HepG2 (cell line): ENCODE data around the gene MARVELD3. TPM values are rescaled to one million over a fixed set of nuclear protein-coding genes. Genes with fewer than 3 reads are reported as not detected.

ENCODE experiments used
- ARNTL ChIP-seq: sonication (generic); formaldehyde crosslinking; IDR thresholded peaks from 2 replicates; pipeline ENCODE4 v1.4.0; 2020; ENCODE audit warnings: mild to moderate bottlenecking, missing genetic modification reagents
- ATF1 ChIP-seq: IDR thresholded peaks from 2 replicates; pipeline ENCODE4 v1.6.1; 2016; ENCODE audit warnings: mild to moderate bottlenecking, control low read depth
- CCAR2 ChIP-seq: fragments of 200-400 bp; formaldehyde crosslinking; optimal IDR thresholded peaks from 2 replicates; pipeline ENCODE3; 2018; ENCODE audit warnings: low read depth, mild to moderate bottlenecking, low read length, moderate library complexity
- DNMT3B ChIP-seq: conservative IDR thresholded peaks from 2 replicates; pipeline ENCODE4 v1.6.1; 2016; ENCODE audit warnings: missing biosample characterization, control low read depth
- FOXP1 ChIP-seq, 2 experiments: fragments of 450-650 bp in 1 of 2; IDR thresholded peaks; 2 replicates each; pipeline ENCODE4 v1.6.1; 2017 to 2018; ENCODE audit warnings: antibody characterized with exemption in 1 of 2
- GATAD2A ChIP-seq: IDR thresholded peaks from 2 replicates; pipeline ENCODE4 v1.6.1; 2016
- GFI1 ChIP-seq: sonication (generic); formaldehyde crosslinking; IDR thresholded peaks from 2 replicates; pipeline ENCODE4 v1.5.0; 2020; ENCODE audit warnings: missing genetic modification reagents, mild to moderate bottlenecking, borderline replicate concordance
- IKZF1 ChIP-seq: fragments of 450-650 bp; IDR thresholded peaks from 2 replicates; pipeline ENCODE4 v1.7.1; 2016
- KDM5A ChIP-seq: fragments of 200-600 bp; sonication (generic); IDR thresholded peaks from 2 replicates; pipeline ENCODE4 v1.7.0; 2018; ENCODE audit warnings: antibody characterized with exemption, mild to moderate bottlenecking, low read length, borderline replicate concordance
- LCORL ChIP-seq, 2 experiments: fragments of 450-650 bp in 1 of 2; sonication (generic) in 1 of 2; formaldehyde crosslinking in 1 of 2; IDR thresholded peaks; 2 replicates each; pipeline versions ENCODE4 v1.5.0 to v1.6.1; 2017 to 2020; ENCODE audit warnings: antibody characterized with exemption in 1 of 2, missing genetic modification reagents in 1 of 2
- NR1H2 ChIP-seq: sonication (generic); formaldehyde crosslinking; IDR thresholded peaks from 2 replicates; pipeline ENCODE4 v1.8.1; 2022; ENCODE audit warnings: low read depth, missing genetic modification reagents, borderline replicate concordance
- PHF21A ChIP-seq: sonication (generic); formaldehyde crosslinking; IDR thresholded peaks from 2 replicates; pipeline ENCODE4 v1.5.0; 2020; ENCODE audit warnings: mild to moderate bottlenecking, missing genetic modification reagents
- PITX1 ChIP-seq: sonication (generic); formaldehyde crosslinking; IDR thresholded peaks from 2 replicates; pipeline ENCODE4 v1.5.1; 2020; ENCODE audit warnings: mild to moderate bottlenecking, missing genetic modification reagents
- POLR2G ChIP-seq: fragments of 200-400 bp; formaldehyde crosslinking; IDR thresholded peaks from 2 replicates; pipeline ENCODE4 v1.6.1; 2018; ENCODE audit warnings: mild to moderate bottlenecking, low read depth, low read length, moderate library complexity
- ZEB1 ChIP-seq: IDR thresholded peaks from 2 replicates; pipeline ENCODE4 v1.6.1; 2012; ENCODE audit warnings: mild to moderate bottlenecking, low read depth, inconsistent platforms; ENCODE audit not compliant: insufficient replicate concordance
- ZNF3 ChIP-seq: IDR thresholded peaks from 2 replicates; pipeline ENCODE4 v1.7.0; 2017; ENCODE audit warnings: inconsistent platforms
- ZNF431 ChIP-seq: sonication (generic); formaldehyde crosslinking; IDR thresholded peaks from 2 replicates; pipeline ENCODE4 v1.9.0; 2022; ENCODE audit warnings: missing genetic modification reagents, low read depth, mild to moderate bottlenecking, borderline replicate concordance
- ZNF703 ChIP-seq: sonication (generic); formaldehyde crosslinking; IDR thresholded peaks from 2 replicates; pipeline ENCODE4 v1.5.1; 2020; ENCODE audit warnings: missing genetic modification reagents, mild to moderate bottlenecking, moderate library complexity, borderline replicate concordance
- ZNF724P ChIP-seq: sonication (generic); formaldehyde crosslinking; IDR thresholded peaks from 2 replicates; pipeline ENCODE4 v1.8.0; 2022; ENCODE audit warnings: missing genetic modification reagents, borderline replicate concordance
- ZNF747 ChIP-seq: sonication (generic); formaldehyde crosslinking; IDR thresholded peaks from 2 replicates; pipeline ENCODE4 v1.8.1; 2023; ENCODE audit warnings: missing genetic modification reagents, mild to moderate bottlenecking, borderline replicate concordance
- ZNF792 ChIP-seq: IDR thresholded peaks from 2 replicates; pipeline ENCODE4 v1.6.1; 2016
- polyA plus RNA-seq, 8 experiments: library from polyadenylated mRNA; depleted of rRNA in 3 of 8; stranded (reverse) in 7 of 8; unstranded in 1 of 8; fragments of >200 nt; fragmentation: Illumina TruSeq in 4 of 8; extraction: Trizol in 4 of 8; gene quantifications; 2 replicates each; pipeline versions ENCODE4 v1.2.1 to v1.2.3, GENCODE V29; 2011 to 2016; ENCODE audit warnings: low read depth in 4 of 8, missing spikeins in 1 of 8, mixed read lengths in 1 of 8; ENCODE audit not compliant: insufficient read depth in 1 of 8
- total RNA-seq, 5 experiments: library from RNA; depleted of rRNA; stranded (reverse); fragments of >200 nt; fragmentation: Illumina TruSeq; extraction: Trizol; gene quantifications; 2 replicates each; pipeline ENCODE4 v1.2.3, GENCODE V29; 2016; ENCODE audit warnings: low read depth in 1 of 5
- TF ChIP-seq, protein P1 (sequence below): sonication (generic); formaldehyde crosslinking; IDR thresholded peaks from 2 replicates; pipeline ENCODE4 v1.9.0; 2021; ENCODE audit warnings: missing genetic modification reagents, borderline replicate concordance
- TF ChIP-seq, protein P2 (sequence below): IDR thresholded peaks from 2 replicates; pipeline ENCODE4 v1.6.1; 2016

MARVELD3 gene
- total and polyA plus RNA-seq, 2 of the 13 experiments (the other 11 are each of a cell fraction or from before 2014, with no cell fraction given), result 4.8 to 5.6 TPM

DNA sequence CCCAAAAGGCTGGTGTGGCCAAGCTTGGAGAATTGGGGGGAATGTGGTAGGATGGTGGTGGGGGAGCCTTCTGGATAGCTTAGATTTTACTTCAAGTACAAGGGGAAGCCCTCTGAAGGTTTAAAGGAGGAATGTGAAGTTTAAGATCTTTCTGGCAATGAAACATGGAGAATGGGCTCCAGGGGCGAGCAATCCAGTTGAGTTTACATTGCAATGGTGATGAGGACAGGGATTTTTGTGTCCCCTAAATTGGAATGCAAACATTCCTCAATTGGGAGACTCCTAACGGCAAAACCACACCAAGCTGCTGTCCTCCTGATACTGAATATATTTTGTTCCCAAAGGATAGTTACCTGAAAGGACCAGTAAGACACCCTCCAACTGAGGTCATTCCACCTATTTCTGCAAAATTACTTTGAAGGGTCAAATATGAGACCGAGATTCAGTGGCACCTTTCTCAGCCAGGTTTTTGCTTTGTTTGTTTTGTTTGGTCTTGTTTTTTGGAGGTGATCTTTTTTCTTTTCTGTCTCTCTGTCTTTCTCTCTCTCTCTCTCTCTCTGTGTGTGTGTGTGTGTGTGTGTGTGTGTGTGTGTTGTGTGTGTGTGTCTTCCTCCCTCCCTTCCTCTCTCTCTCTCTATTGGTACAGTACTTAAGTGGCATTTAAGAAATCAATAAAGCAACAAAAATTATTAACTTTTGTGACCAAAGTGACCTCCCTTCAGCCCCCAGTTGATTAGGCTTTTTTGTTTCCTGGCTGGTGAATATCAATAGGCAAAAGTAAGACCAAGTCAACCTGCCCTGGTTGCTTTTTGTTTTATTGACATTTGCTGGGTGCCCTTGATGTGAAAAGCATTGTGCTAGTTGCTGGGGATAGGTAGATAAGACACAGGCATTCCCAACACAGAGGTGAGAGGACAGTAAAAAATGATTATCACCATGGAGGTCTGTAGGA, 32.7 kb upstream of the MARVELD3 start (continued):
- TF ChIP-seq, protein P1, sequence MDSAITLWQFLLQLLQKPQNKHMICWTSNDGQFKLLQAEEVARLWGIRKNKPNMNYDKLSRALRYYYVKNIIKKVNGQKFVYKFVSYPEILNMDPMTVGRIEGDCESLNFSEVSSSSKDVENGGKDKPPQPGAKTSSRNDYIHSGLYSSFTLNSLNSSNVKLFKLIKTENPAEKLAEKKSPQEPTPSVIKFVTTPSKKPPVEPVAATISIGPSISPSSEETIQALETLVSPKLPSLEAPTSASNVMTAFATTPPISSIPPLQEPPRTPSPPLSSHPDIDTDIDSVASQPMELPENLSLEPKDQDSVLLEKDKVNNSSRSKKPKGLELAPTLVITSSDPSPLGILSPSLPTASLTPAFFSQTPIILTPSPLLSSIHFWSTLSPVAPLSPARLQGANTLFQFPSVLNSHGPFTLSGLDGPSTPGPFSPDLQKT, result no peak
- TF ChIP-seq KDM5A, result no peak
- peak; percentile 30; the same call in 1 of the 2 replicates for TF ChIP-seq GFI1 (CRISPR knock-in tag)
- 0 out of 2 replicates have a peak, but pooled peaks have one; percentile 31 for TF ChIP-seq ZNF724P (CRISPR knock-in tag)
- no peak; the same call in 1 of the 2 replicates for TF ChIP-seq ATF1 (CRISPR knock-in tag)
- TF ChIP-seq, protein P2, sequence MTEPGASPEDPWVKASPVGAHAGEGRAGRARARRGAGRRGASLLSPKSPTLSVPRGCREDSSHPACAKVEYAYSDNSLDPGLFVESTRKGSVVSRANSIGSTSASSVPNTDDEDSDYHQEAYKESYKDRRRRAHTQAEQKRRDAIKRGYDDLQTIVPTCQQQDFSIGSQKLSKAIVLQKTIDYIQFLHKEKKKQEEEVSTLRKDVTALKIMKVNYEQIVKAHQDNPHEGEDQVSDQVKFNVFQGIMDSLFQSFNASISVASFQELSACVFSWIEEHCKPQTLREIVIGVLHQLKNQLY (CRISPR knock-in tag), result no peak
- peak; percentile 56; the same call in 1 of the 2 replicates for TF ChIP-seq POLR2G
- peak; percentile 18; the same call in 1 of the 2 replicates for TF ChIP-seq ZNF792 (CRISPR knock-in tag)
- peak; percentile 58; the same call in 1 of the 2 replicates for TF ChIP-seq PHF21A (CRISPR knock-in tag)
- peak; percentile 89 for TF ChIP-seq LCORL (IDR thresholded peaks at IDR 0.05)
- no peak; the same call in 1 of the 2 replicates for TF ChIP-seq LCORL (CRISPR knock-in tag; IDR thresholded peaks at IDR 0.05)
- TF ChIP-seq GATAD2A (CRISPR knock-in tag), result 0 out of 2 replicates have a peak, but pooled peaks have one; percentile 6
- TF ChIP-seq ZEB1, result peak; percentile 87
- TF ChIP-seq ZNF703 (CRISPR knock-in tag), result 0 out of 2 replicates have a peak, but pooled peaks have one; percentile 79
- TF ChIP-seq ZNF747, result 0 out of 2 replicates have a peak, but pooled peaks have one; percentile 21
- TF ChIP-seq CCAR2, result no peak
- TF ChIP-seq ZNF3 (CRISPR knock-in tag), result peak; percentile 49; the same call in 1 of the 2 replicates
- 0 out of 2 replicates have a peak, but pooled peaks have one; percentile 30 for TF ChIP-seq PITX1 (CRISPR knock-in tag)
- TF ChIP-seq FOXP1 (IDR thresholded peaks at IDR 0.05), result peak; percentile 85
- TF ChIP-seq FOXP1 (CRISPR knock-in tag; IDR thresholded peaks at IDR 0.05), result peak; percentile 73
- TF ChIP-seq IKZF1, result no peak
- TF ChIP-seq NR1H2 (CRISPR knock-in tag), result no peak
- TF ChIP-seq ZNF431 (CRISPR knock-in tag), result no peak; the same call in 1 of the 2 replicates
- 0 out of 2 replicates have a peak, but pooled peaks have one; percentile 39 for TF ChIP-seq DNMT3B
- peak; percentile 39; the same call in 1 of the 2 replicates for TF ChIP-seq ARNTL (CRISPR knock-in tag)
